Stimulated activated CD8-positive, alpha-beta memory T cell treated with anti-CD3 and anti-CD28 coated beads, Interleukin-15, amount 100 ng/mL, for 1 hour (primary cell): ENCODE measurements around the gene EDC3.
"Not testable (repeated sequence)": the region's sequence is repeated elsewhere in the genome, so short reads cannot be mapped to it uniquely, and the experiment has no call there.

Experiments
- DNase-seq: peaks from one replicate; pipeline ENCODE4 v3.0.0-alpha.2; 2020; ENCODE audit warnings: low read depth

Gene EDC3

DNA sequence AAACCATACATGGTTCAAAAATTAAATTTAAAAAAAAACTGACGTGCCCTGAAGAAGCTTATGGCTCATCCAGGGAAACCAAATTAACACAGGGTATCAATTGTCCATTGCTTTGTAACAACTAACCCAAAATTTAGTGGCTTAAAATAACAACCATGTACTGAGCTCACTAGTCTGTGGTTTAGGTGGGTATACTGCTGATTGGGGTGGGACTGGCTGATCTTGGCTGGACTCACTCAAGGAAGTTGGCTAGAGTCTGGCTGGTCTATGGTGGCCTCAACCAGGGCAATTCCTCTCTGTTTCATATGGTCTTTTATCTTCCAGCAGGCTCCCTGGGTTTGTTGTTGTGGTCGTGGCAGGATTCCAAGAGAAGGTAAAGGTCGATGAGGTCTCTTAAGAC, 14.1 kb upstream of the EDC3 start:
- DNase-seq = no peak

DNA sequence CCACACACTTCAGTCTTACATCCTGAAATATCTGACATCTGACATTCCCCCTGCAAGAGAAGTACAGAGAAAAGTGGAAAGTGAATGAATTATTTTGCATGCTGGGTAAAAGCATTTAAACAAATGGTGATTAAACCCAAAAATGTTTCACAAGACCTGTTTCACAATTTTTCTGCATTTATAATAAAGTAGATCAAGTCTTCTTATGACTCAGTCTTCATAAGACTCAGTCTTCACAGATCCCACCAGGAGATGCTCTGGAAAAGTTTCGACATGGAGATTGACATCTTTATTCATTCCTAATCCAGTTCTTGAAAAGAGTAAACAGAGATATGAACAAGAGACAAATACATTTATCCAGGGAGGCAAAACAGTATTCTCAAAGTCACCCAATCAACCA, 13.2 kb upstream of the EDC3 start:
- no peak for DNase-seq

DNA sequence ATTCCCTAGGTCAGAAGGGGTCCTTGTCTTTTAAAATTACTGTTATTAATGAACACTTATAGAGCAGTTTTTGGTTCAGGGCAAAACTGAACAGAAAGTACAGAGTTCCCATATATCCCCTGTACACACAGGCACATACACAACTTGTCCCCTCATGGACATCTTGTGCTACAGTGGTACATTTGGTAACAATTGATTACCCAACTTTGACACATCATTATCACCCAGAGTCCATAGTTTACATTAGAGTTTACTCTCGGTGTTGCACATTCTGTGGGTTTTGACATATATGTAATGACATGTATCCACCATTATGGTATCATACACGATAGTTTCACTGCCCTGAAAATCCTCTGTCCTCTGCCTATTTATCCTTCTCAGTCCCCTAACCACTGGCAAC, 984 bp upstream of the EDC3 start:
- no peak for DNase-seq

DNA sequence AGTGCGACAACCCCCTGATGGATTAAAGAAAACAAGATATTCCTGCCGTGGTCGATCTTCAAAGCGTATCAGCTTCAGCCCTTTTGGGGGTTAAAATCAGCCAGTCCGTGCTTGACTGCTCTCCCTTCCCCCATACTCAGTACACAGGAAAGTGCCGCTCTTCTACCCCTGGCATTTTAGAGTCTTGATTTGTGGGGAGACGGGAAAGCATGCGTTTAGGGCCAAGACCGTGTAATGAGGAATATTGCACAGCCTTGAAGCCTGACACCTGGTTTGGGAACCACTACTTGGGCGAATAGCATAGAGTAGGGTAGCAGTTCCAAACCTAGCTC, 540 bp upstream of the EDC3 start:
- DNase-seq = no peak

DNA sequence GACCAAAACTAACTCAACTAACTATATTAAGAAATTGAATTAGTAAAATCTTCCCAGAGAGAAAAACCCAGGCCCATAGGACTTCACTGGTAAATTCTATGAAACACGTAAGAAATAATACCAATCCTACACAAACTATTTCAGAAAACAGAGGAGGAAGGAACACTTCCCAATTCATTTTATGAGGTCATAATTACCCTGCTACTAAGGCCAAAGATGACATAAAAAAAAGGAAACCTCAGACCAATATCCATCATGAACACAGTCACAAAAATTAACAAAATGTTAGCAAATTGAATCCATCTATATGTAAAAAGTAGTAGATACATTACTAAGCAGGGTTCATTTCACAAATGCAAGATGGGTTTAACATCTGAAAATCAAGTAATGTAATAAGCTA, 3.5 kb downstream of the EDC3 start:
- DNase-seq = no peak

DNA sequence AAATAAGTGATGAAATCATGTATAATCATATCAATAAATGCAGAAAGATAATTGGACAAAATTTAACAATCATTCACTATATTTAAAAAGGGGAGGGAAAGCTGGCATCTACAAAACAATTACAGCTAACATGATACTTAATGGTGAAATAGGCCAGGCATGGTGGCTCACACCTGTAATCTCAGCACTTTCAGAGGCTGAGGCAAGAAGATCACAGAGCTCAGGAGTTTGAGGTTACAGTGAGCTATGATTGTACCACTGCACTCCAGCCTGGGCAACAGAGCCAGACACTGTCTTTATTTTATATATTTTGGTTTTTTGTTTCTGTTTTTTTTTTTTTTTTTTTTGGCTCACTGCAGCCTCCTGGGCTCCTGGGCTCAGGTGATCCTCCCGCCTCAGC, 12.1 kb downstream of the EDC3 start:
- no peak for DNase-seq

DNA sequence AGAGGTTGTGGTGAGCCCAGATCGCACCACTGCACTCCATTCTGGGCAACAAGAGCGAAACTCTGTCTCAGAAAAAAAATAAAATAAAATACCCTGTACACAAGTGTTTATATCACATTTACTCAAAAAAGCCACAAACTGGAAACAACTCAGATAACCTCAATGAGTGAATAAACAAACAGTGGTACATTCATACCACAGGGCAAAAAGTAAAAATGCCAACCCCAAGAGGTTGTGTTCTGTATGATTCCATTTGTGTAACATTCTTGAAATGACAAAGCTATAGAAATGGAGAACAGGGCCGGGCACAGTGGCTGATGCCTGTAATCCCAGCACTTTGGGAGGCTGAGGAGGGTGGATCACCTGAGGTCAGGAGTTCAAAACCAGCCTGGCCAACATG, 12.9 kb downstream of the EDC3 start:
- DNase-seq = no peak

DNA sequence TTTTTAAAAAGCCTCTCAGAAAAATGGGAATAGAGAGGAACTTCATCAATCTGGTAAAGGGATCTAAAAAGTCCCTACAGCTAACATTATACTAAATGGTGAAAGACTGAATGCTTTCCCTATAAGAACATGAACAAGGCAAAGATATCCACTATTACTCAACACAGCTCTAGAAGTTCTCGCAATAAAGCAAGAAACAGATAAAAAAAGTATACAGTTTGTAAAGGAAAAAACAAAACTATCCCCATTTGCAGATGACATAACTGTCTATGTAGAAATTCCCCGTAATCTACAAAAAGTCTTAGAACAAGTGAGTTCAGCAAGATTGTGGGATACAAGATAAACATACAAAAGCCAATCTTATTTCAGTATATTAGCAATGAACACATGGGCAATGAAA, 15.4 kb downstream of the EDC3 start:
- DNase-seq = no peak

DNA sequence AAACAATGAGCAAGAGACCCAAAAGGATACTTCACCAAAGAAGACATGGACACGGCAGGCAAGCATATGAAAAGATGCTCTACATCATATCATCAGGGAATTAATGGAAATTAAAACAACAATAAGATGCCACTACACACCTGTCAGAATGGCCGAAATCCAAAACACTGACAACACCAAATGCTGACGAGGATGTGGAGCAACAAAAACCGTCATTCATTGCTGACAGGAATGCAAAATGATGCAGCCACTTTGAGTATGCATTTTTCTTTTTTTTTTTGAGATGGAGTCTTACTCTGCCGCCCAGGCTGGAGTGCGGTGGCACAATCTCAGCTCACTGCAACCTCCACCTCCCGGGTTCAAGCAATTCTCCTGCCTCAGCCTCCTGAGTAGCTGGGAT, 19.0 kb downstream of the EDC3 start:
- no peak for DNase-seq

DNA sequence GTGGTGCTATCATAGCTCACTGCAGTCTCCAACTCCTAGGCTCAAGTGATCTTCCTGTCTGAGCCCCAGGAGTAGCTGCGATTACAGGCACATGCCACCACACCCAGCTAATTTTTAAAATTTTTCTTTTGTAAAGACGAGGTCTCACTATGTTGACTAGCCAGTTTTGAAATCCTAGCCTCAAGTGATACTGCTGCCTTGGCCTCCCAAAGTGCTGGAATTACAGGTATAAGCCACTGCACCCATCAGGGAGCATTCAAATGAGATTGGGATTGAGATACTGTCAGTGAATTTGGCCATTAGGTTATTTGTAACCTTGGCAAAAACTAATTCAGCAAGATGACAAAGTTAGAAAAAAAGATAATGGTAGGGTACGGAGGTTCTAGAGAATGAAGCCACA, 21.7 kb downstream of the EDC3 start:
- no peak for DNase-seq

DNA sequence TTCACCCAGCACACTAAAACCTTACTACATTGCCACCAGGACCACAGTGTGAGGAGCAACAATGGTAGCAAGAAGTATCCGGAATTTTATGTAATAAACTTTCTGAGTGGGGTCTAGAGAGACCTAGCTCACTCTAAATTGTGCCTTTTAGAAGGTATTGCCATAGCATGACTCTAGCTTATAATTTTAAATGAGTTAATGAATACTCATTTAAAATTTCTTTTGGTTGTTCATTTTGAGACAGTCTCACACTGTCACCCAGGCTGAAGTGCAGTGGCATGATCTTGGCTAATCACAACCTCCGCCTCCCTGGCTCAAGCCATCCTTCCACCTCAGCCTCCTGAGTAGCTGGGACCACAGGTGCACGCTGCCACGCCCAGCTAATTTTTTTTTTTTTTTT, 26.2 kb downstream of the EDC3 start:
- DNase-seq = no peak

DNA sequence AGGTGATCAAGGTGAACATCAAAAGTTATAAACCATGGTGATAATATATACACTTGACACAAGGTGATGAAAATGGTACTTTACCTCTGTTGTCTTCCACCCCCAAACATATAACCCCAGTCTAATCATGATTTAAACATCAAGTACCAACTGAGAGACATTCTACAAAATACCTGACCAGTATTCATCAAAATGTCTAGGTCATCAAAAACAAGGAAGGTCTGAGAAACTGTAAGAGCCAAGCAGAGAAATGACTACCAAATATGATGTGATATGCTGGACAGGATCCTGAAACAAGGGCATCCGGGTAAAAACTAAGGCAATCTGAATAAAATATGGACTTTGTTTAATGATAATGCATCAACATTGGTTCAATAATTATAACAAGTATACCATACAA, 27.8 kb downstream of the EDC3 start:
- DNase-seq = no peak

DNA sequence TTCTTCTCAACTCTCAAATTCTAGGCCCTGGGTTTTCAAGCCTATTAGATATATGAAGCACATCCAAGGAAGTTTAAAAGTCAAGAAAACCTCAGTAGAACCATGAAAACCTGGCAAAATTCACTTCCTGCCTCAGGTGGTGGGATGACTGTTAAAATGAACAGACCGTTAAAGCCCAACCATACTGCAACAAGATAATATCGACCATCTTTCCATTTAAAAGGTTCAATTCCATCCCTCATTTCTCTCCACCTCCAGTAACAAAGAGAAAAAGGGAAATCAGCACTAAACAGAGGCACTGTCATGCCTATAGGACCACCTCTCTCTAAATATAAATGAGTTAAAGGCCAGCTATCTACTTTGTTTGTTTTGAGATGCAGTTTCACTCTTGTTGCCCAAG, 31.2 kb downstream of the EDC3 start:
- no peak for DNase-seq

DNA sequence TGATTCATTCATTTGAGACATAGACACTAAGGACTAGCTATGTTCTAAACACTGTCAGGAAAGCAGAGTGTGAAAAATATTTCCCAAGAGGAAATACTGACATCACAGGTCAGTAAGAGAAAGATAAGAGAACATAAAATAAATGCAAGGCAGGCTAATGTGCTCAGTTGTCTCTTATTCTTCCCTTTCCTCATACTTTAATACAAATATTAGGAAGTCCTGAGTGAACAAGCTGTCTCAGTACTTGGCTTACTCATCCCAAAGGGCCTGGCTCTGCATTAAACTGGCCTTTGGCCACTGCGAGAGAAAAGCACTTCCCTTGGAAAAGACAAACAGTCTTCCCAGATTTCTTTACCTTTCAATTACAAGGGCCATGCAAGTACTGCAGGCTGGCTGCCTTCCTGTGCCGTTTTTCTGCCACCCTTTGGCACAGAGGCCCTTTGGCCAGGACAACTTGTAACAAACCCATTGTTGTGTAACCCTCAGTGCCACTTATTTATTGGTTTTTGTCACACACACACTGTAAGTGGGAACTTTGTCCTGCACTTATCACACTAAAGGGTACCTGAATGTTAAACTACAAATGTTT, 31.7 kb downstream of the EDC3 start:
- DNase-seq = no peak

DNA sequence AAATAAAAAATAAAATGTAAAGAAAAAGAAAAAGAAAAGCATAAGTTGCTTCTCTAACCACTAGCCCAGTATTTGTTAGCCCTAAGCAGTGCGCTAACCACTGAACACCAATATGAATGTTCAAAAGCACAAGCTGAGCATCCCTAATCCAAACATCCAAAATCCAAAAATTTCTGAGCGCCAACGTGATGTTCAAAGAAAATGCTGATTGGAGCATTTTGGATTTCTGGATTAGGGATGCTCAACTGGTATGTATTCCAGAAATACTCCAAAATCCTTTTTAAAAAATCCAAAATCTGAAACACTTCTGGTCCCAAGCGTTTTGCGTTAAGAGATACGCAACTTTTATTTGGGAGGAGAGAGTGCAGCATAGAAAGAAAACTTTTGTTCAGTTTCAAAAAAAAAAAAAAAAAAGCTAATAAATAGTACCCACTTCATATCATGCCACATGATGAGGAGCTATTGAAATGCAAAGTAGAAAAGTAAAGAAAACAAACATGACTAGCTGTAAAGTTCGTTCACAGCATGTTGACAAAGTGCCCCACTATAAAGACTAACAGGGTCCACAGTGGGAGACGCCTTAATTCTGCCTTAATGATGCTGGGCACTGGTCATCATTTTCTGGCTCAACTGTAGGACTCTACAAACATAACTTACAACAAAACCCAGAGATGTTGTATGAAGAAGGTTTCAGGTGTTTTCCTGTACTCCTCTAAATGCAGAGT, 32.4 kb downstream of the EDC3 start:
- no peak for DNase-seq

DNA sequence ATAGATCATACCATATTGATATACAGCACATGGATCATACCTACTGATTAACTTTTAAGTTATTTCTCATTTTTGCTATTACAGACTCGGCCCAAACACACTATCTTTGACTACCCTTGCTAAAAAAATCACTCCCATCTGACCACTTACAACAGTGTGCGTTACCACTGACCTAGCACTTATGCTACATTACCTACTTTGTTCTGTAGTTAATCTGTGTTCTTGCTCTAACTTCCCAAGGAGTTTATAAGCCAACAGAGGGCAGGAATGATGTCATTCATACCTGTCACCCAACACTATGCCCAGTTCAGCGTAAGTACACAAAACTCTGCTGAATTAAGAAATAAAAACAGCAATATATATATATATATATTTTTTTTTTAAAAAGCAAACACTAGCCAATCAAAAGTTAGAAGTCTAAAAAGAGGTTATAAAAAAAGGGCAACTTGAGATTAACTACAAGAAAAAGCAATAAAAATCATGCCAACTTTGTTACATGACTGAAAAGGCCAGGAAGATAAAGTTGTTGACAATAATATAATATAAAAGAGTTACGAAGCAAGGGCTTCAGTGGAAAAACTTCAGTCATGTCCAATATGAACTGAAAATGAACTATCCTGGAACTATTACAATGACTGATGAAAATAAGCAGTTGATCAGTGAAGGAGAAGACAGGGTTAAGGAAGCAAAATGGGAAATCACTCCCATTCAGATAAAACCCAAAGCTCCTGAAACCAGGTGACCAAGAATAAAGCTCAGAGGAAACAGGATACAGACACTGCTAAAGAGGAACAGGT, 33.6 kb downstream of the EDC3 start:
- DNase-seq = no peak

DNA sequence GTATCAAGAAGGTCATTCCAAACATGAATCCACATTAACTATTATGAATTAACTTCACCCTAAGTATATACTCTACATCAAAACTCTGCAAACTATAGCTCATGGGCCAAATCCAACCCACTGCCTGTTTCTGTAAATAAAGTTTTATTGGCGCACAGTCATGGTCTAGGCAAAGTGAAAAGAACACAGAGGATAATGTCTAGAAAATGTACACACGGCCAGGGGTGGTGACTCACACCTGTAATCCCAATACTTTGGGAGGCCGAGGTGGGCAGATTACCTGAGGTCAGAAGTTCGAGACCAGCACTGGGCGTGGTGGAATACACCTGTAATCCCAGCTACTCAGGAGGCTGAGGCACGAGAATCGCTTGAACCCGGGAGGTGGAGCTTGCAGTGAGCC, 34.5 kb downstream of the EDC3 start:
- DNase-seq = not testable (repeated sequence)

DNA sequence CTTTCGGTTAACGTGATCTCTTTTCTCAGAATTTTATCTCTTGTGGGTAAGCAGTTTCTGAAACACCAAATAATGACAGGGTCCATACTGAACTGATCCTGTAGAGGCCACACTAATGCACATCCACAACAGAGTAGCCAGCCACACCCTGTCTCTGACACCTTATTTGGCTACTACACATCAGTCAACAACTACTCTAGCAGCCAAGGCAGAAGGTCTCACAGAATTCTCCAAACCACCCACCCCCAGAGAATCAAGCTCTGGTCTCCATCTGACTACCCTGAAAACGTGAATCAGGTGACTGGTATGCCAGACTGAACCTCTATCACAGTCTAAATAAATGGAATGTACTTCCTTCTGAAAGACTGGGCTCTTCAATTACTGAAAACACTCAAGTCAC, 38.0 kb downstream of the EDC3 start:
- DNase-seq = no peak

DNA sequence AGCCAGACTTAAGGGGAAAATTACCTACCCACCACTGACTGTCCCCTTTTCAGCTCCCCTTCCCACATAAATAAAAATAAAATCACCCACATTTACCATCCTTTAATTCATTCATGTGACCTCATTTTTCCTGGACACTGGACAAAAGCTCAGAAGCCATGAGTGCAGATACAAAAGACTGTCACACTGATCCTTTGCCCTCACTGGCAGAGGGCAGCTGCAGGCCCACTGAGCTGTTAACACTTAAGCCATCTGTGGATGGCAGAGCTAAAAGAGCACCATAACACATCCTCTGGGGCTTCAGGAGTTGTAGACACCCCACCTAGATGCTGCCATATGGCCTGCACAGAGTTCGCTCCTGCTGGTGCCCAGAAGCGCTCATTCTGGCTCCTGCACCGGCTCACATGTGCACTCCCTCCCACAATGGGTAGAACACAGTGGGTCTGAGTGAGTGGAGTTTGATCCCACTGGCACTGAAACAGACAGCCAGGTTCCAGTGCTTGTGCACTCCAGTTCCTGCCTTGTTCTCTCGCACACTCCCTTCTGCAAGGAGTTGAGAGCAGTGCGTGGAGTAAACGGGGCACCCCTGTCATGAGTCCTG, 38.8 kb downstream of the EDC3 start:
- DNase-seq = no peak

DNA sequence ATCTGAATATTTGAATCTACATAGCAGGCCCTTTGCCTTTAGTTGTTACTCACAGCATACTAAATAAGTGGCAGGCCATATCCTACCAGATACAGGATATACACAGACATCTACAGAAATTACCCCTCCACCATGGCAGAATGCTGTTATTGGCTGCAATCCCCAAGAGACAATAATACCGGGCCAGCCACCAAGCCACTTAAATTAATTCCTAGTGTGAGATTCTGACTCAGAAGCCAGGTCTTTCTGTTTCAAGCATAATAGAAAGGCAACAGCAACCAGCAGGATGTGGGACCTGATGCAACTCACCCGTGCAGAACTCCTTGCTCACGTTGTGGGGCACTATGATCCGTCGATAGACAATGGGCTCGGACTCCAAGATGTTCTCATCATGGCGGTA, 40.4 kb downstream of the EDC3 start:
- no peak for DNase-seq

DNA sequence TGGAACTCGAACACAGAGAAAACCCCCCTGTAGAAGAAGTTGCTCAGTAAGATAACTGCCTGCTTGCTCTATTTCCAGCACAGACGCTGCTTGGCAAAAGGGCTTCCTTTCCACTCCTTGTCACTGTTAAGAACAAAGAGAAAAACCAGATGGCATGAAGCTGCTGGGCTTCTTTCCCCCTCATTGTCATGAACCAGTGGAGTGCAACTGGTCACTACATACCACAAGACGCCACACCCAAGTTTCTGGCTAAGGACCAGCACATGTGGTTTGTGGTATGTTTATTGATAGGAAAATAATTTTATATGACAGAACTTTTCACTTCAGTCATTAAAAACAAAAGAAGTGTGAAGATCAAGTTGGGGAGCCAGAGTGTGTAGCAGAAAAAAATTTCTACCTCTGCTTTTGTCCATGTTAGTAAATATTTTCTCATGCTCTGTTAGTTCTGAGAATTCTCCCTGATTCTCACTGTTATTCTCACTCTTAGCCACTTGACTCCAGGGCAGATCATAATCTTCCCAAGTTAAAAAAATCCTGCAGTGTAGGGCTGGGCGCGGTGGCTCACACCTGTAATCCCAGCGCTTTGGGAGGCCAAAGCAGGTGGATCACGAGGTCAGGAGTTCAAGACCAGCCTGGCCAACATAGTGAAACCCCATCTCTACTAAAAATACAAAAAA, 42.3 kb downstream of the EDC3 start:
- no peak for DNase-seq

DNA sequence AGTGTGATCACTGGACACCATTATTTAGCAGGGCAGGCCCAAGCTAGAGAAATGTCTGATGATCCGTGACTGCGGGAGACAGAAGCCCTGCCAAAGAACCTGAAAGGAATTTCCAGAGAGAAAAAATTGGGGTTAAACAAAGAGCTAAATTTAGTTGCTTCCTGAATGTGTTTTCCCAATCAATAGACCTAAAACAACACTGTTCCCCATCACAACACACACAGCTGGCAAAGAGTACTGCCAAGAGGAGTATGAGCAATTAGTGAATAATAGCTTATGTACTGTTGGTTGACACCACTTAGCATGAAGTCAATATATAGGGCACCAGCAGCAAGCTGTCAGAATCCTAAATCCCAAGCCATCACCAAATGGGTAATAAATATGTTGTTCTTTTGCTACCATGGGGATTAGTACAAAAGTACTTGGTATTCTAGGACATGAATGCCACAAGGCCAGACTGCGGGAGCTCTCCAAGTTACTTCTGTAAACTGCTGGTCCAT, 44.5 kb downstream of the EDC3 start:
- no peak for DNase-seq
